Measurements from ENCODE around the gene CDH13. TPM values are rescaled to one million over a fixed set of nuclear protein-coding genes. Genes with fewer than 3 reads are reported as not detected.

Gene CDH13
- total and polyA plus RNA-seq, 2 donors (not counting 1 experiment from before 2014, with no cell fraction given): 27.6 to 96.7 TPM

GRCh38 chr16:83797013-83797412 is 1170.2 kb downstream of the CDH13 start:
- TF ChIP-seq EZH2 (IDR thresholded peaks at IDR 0.05; ENCODE audit: low read length, missing control alignments): no peak
- TF ChIP-seq CTCF (conservative IDR thresholded peaks at IDR 0.05 in 1 of 2, IDR thresholded peaks at IDR 0.05 in 1 of 2; ENCODE audit: low read depth in 1 of 2, low read length in 2 of 2): no peak
- no peak overlapping the region for H3K4me2 ChIP-seq (ENCODE audit: extremely low read depth, insufficient read depth, low read length)
- no peak overlapping the region for H3K4me3 ChIP-seq (replicated peaks in 1 of 4; ENCODE audit: control extremely low read depth in 1 of 4, insufficient read depth in 1 of 4, low read depth in 3 of 4, low read length in 4 of 4)
- no peaks in the 10 kb centered on the region for H3K36me3 ChIP-seq (ENCODE audit: control insufficient read depth, insufficient read depth, low read length)
- no peak overlapping the region for H3K9ac ChIP-seq (ENCODE audit: insufficient read depth, low read length)
- H3K79me2 ChIP-seq (ENCODE audit: control insufficient read depth, insufficient read depth, low read length): no peaks in the 10 kb centered on the region
- no peaks in the 10 kb centered on the region for H3K27me3 ChIP-seq (ENCODE audit: control insufficient read depth, insufficient read depth, low read length)
- DNase-seq (ENCODE audit: low read depth in 2 of 2): no peak
- no peak overlapping the region for H2AFZ ChIP-seq (ENCODE audit: low read length)
- H3K27ac ChIP-seq (ENCODE audit: insufficient read depth, low read length): no peak overlapping the region
- H4K20me1 ChIP-seq (ENCODE audit: control insufficient read depth, extremely low read depth, insufficient read depth, low read length): no peaks in the 10 kb centered on the region
- no peaks in the 10 kb centered on the region for H3K4me1 ChIP-seq (ENCODE audit: control insufficient read depth, extremely low read depth, insufficient read depth, low read length)
- no peaks in the 10 kb centered on the region for H3K9me3 ChIP-seq (ENCODE audit: control insufficient read depth, insufficient read depth, low read depth, low read length)

GRCh38 chr16:83799336-83799735 is 1172.6 kb downstream of the CDH13 start:
- H3K27ac ChIP-seq (ENCODE audit: insufficient read depth, low read length): no peak overlapping the region
- no peak overlapping the region for H2AFZ ChIP-seq (ENCODE audit: low read length)
- H3K79me2 ChIP-seq (ENCODE audit: control insufficient read depth, insufficient read depth, low read length): no peaks in the 10 kb centered on the region
- H3K36me3 ChIP-seq (ENCODE audit: control insufficient read depth, insufficient read depth, low read length): no peaks in the 10 kb centered on the region
- peaks cover 4% of the 10 kb centered on the region for H3K4me1 ChIP-seq (ENCODE audit: control insufficient read depth, extremely low read depth, insufficient read depth, low read length)
- no peak overlapping the region for H3K4me3 ChIP-seq (replicated peaks in 1 of 4; ENCODE audit: control extremely low read depth in 1 of 4, insufficient read depth in 1 of 4, low read depth in 3 of 4, low read length in 4 of 4)
- no peak for TF ChIP-seq EZH2 (IDR thresholded peaks at IDR 0.05; ENCODE audit: low read length, missing control alignments)
- TF ChIP-seq CTCF (conservative IDR thresholded peaks at IDR 0.05 in 1 of 2, IDR thresholded peaks at IDR 0.05 in 1 of 2; ENCODE audit: low read depth in 1 of 2, low read length in 2 of 2): no peak
- H3K4me2 ChIP-seq (ENCODE audit: extremely low read depth, insufficient read depth, low read length): no peak overlapping the region
- no peaks in the 10 kb centered on the region for H3K9me3 ChIP-seq (ENCODE audit: control insufficient read depth, insufficient read depth, low read depth, low read length)
- no peak for DNase-seq (ENCODE audit: low read depth in 2 of 2)
- H3K9ac ChIP-seq (ENCODE audit: insufficient read depth, low read length): no peak overlapping the region
- H4K20me1 ChIP-seq (ENCODE audit: control insufficient read depth, extremely low read depth, insufficient read depth, low read length): no peaks in the 10 kb centered on the region
- H3K27me3 ChIP-seq (ENCODE audit: control insufficient read depth, insufficient read depth, low read length): no peaks in the 10 kb centered on the region

- TF ChIP-seq EZH2 (IDR thresholded peaks at IDR 0.05; ENCODE audit: low read length, missing control alignments) (no peak), CTCF (conservative IDR thresholded peaks at IDR 0.05 in 1 of 2, IDR thresholded peaks at IDR 0.05 in 1 of 2; ENCODE audit: low read depth in 1 of 2, low read length in 2 of 2) (no peak)
- no peaks in the 10 kb centered on the region for H3K27me3 ChIP-seq (ENCODE audit: control insufficient read depth, insufficient read depth, low read length)
- peak; percentile 67 to 81 for DNase-seq (ENCODE audit: low read depth in 2 of 2)
- peaks cover 4% of the 10 kb centered on the region for H3K4me1 ChIP-seq (ENCODE audit: control insufficient read depth, extremely low read depth, insufficient read depth, low read length)
- H2AFZ ChIP-seq (ENCODE audit: low read length): peak overlapping the region; percentile 48
- H3K79me2 ChIP-seq (ENCODE audit: control insufficient read depth, insufficient read depth, low read length): no peaks in the 10 kb centered on the region
- H3K9ac ChIP-seq (ENCODE audit: insufficient read depth, low read length): no peak overlapping the region
- H3K27ac ChIP-seq (ENCODE audit: insufficient read depth, low read length): peak overlapping the region; percentile 62
- no peaks in the 10 kb centered on the region for H4K20me1 ChIP-seq (ENCODE audit: control insufficient read depth, extremely low read depth, insufficient read depth, low read length)
- no peaks in the 10 kb centered on the region for H3K9me3 ChIP-seq (ENCODE audit: control insufficient read depth, insufficient read depth, low read depth, low read length)
- H3K4me2 ChIP-seq (ENCODE audit: extremely low read depth, insufficient read depth, low read length): peak overlapping the region; percentile 76
- no peaks in the 10 kb centered on the region for H3K36me3 ChIP-seq (ENCODE audit: control insufficient read depth, insufficient read depth, low read length)
- H3K4me3 ChIP-seq (replicated peaks in 1 of 4; ENCODE audit: control extremely low read depth in 1 of 4, insufficient read depth in 1 of 4, low read depth in 3 of 4, low read length in 4 of 4): peak overlapping the region; percentile 22 to 54 (median 41)
These were observed 1175.4 kb downstream of the CDH13 start for GRCh38 chr16:83802135-83802534.

Data from fibroblast of lung (primary cell).